Testis (tissue), 2 donors: ENCODE measurements around the gene DSPP.

ENCODE experiments used
- CTCF ChIP-seq, 3 experiments: fragments of 450-650 bp in 2 of 3; fragments of 200-600 bp in 1 of 3; sonication (generic) in 1 of 3; IDR thresholded peaks; one replicate each; pipeline ENCODE4 v1.5.1; 2016 to 2019; ENCODE audit warnings: antibody characterized with exemption in 3 of 3, mild to moderate bottlenecking in 2 of 3, moderate library complexity in 1 of 3
- POLR2A ChIP-seq: fragments of 450-650 bp; IDR thresholded peaks from one replicate; pipeline ENCODE4 v1.6.1; 2017; ENCODE audit warnings: antibody characterized with exemption, mild to moderate bottlenecking, moderate library complexity

- TF ChIP-seq CTCF (IDR thresholded peaks at IDR 0.05) (no peak), POLR2A (no peak)
Observed at GRCh38 chr4:87566276-87566675, 42.1 kb upstream of the DSPP start.
